HG02973 (cell line): ENCODE measurements around the gene USP2.
"Not testable (repeated sequence)": the region's sequence is repeated elsewhere in the genome, so short reads cannot be mapped to it uniquely, and the experiment has no call there.

Experiments used
- ATAC-seq: cut with Tn5 transposase; IDR thresholded peaks from one replicate; pipeline ENCODE4 v1.9.1; 2021; ENCODE audit warnings: moderate library complexity; ENCODE audit not compliant: unreplicated experiment

The USP2 gene

DNA sequence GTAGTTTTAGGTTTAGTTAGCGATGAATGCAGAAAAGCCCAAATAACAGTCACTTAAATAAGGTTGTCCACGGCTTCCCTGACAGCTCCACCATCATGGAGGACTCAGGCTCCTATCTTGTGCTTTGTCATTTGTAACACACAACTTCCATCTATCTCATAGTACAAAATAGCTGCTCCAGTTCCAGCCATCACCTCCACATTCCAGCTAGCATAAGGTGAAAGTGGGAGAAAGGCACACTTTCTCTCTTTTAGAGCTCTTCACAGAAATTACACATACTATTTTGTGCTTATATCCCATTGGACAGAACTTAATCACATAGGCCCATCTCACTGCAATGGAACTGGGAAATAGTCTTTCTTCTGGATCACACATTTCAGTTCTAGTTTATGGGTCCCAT, 32.8 kb upstream of the USP2 start:
- ATAC-seq: no peak

DNA sequence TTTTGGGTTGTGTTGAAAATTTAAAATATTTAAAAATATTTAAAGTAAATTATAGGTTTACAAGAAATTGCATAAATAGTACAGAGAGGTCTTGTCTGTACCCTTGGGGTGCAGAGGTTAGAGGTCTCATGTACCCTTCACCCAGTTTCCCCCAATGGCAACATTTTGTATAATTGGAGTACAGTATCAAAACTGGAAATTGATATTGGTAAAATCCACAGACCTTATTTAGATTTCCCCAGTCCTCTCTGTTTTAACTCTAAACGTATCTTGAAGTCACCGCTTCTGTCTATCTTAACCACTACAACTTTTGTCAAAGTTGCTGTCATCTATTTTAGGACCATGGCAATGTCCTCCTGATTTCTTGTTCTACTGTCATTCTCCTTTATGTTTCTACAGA, 30.6 kb upstream of the USP2 start:
- ATAC-seq: no peak

DNA sequence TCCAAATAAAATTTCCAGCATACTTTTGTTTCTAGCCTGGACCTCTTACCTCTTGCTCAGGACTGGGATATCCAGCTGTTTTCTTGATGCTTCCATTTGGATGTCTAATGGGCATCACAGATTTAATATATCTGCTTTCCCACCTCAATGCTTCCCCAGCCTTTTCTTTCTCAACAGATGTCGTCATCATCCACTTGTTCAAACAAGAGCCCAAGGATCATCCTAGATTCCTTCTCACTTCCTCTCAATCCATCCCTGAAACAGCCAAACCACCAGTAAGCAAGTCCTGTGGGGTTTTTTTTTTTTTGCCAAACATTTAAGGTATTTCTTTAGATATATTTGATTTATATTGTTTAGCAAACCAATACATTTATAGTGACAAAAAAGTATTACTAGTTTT, 29.0 kb upstream of the USP2 start:
- ATAC-seq: no peak

DNA sequence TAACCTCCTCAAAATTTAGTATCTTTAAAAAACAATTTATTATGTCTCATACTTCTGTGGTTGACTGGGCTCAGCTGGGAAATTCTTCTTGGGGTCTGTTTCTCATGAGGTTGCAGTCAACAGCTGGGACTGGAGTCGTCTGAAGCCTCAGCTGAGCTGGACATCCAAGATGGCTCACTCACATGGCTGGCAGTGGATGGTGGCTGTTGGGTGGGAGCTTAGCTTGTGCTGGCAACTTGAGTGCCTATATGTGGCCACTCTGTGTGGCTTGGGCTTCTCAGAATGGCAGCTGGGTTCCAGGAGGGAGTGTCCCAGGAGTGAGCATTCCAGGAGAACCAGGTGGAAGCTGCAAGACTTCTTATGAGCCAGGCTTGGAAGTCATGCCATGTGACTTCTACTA, 28.2 kb upstream of the USP2 start:
- no peak for ATAC-seq

DNA sequence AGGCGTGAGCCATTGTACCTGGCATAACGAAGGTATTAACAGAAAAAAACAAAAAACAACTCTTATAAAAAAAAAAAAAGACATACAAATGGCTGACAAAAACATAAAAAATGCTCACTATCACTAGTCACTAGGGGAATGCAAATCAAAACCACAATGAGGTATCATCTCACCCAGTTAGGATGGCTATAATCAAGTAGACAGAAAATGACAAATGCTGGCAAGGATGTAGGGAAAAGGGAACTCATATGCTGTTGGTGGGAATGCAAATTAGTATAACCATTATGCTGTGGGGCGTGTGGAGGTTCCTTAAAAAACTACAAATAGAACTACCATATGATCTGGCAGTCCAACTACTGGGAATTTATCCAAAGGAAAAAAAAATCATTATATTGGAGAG, 24.5 kb upstream of the USP2 start:
- ATAC-seq: no peak

DNA sequence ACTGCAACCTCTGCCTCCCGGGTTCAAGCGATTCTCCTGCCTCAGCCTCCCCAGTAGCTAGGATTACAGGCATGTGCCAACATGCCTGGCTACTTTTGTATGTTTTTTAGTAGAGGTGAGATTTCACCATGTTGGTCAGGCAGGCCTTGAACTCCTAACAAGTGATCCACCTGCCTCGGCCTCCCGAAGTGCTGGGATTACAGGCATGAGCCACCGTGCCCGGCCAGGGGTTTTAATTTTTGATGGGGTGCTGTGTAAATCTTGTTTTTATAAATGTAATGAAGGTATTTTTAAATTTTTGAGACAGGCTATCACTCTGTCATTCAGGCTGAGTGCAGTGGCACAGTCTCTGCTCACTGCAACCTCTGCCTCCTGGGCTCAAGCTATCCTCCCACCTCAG, 24.0 kb upstream of the USP2 start:
- ATAC-seq: not testable (repeated sequence)

DNA sequence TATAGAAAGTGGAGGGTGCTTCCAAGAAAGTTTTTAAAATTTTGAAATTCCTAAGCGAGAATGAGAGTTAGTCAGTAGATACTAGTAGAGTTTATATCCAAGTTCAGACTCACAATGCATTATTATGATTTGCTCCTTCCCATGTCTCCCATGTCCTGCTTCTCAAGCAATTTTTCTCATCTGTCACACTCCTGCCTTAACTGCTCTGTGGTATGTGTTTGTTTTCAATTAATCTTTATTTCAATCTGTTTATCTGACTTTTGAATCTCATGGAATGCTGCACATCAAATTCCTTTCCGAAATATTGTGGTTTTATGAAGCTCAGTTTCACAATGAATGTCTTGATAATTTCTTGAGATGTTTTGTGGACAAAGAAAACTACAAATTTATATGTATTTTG, 23.4 kb upstream of the USP2 start:
- ATAC-seq: no peak

DNA sequence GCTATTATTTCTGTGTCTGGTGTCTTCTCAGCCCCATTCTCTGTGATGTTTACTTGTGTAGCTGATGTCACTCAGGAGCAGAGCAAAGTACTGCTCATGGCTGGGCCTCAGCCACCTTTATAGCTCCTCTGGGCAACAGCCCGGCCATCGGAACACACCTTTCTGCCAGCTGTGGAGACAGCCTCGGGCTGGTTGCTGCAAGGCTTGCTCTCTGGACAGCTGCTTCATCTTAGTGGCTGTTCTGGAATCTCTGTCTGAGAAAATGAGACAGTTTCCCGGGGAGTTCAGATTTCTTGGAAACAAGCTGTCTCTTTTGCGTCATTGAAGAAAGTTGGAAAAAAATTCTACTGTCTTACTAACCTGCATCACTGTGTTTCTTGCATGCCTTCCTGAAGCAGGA, 21.5 kb upstream of the USP2 start:
- no peak for ATAC-seq

DNA sequence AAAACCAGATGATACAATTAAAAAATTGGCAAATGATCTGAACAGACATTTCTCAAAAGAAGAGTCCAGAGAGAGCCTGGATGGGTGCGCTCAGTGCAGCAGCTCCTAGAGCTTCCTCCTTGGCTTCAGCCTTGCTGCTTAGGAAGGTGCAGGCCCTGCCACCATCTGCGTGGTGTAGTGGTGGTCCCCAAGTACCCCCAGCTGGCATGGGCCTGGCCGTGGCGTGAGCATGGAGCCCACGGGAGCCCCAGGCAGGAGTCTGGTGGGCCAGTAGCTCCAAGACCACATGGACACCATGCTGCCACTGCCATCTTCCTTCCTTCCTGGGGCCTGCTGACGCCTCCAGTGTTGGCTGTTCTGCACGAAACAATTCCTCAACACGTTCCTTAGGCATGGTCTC, 21.0 kb upstream of the USP2 start:
- ATAC-seq: no peak

DNA sequence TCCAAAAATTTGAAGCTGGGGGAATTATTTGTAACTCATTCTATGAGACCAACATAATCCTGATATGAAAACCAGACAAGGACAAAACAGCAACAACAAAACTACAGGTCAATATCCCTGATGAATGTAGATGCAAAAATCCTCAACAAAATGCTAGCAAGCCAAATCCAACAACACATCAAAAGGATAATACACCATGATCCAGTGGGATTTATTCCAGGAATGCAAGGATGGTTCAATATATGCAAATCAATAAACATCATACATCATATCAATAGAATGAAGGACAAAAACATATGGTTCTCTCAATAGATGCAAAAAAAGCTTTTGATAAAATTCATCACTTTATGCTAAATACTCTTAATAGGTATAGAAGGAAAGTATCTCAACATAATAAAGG, 19.4 kb upstream of the USP2 start:
- no peak for ATAC-seq

DNA sequence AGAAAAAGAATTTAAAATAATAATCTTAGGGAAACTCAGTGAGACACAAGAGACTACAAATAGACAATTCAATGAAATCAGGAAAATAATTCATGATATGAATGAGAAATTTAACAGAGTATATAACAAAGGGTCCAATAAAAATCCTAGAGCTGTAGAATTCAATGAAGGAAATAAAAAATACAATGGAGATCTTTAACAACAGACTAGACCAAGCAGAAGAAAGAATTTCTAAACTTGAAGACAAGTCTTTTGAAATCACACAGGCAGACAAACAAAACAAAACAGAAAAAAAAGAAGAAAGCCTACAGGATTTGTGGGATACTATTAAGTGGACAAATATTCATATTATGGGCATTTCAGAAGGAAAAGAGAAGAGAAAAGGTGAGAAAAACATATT, 16.2 kb upstream of the USP2 start:
- no peak for ATAC-seq

DNA sequence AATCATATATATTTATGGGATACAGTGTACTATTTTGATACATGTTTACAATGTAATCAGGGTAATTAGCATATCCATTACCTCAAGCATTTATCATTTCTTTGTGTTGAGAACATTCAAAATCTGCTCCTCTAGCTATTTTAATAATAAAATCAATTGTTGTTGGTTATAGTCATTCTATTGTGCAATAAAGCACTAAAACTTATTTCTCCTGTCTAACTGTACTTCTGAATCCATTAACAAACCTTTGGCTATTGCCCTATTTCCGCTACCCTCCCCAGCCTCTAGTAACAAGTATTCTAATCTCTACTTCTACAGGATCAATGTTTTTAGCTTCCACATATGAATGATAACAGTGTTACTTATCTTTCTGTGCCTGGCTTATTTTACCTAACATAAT, 15.3 kb upstream of the USP2 start:
- ATAC-seq: no peak

DNA sequence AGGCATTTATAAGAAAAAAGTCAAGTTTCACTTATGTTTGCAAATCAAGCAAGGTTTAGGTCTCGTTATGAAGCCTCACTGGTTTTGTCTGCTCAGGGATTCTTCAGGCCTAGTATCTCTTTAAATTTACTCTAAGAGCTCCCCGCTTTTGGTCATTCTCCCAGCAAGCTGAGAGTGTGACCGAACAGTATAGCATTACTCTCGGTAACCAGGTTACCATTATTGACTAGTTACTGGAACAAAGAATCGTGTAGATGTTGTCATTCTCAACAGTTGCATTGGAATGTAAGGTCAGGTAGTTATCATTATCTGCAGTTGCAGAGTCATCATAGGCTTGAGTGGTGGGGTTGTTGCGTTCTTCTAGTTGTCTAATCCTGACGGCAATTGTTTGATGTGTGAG, 9.8 kb upstream of the USP2 start:
- no peak for ATAC-seq

DNA sequence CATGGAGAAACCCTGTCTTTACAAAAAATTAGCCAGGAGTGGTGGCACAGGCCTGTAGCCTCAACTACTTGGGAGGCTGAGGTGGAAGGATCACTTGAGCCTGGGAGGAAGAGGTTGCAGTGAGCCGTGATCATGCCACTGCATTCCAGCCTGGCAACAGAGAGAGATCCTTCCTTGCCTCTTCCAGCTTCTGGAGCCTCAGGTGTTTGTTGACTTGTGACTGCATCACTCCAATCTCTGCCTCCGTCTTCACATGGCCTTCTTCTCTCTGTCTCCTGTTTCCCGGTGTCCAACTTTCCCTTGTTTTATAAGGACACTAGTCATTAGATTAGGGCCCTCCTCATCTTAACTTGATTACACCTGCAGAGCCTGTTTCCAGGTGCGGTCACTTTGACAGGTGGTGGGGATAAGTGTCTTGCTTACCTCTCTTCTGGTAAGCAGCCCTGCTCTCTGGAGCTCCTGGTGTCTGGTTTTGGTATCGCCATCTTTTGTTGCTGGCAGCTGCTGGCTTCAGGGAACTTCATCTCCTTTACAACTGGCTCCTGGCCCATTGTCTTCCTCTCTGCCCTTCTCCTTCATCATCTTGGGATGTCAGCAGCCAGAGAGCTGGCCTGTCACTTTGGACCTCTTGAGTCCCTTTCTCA, 8.2 kb upstream of the USP2 start:
- no peak for ATAC-seq

DNA sequence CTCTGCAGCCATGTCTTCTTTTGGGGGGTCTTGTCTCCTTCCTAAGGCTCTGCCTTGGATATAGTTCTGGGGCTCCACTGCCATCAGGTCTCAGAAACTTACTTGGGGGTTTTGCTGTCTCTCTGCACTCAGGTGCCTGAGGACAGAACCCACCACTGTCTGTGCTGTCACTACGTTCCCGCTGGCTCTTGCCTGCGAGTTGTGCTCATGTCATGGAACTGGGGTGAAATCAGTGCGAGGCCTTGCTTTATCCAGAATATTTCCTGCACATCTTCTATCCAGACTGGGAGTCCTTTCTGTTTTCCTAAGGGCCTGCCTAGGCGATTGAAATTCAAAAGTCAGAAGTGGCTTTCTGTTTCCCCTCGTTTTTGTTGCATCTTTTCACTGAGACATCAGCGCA, 6.6 kb upstream of the USP2 start:
- no peak for ATAC-seq

DNA sequence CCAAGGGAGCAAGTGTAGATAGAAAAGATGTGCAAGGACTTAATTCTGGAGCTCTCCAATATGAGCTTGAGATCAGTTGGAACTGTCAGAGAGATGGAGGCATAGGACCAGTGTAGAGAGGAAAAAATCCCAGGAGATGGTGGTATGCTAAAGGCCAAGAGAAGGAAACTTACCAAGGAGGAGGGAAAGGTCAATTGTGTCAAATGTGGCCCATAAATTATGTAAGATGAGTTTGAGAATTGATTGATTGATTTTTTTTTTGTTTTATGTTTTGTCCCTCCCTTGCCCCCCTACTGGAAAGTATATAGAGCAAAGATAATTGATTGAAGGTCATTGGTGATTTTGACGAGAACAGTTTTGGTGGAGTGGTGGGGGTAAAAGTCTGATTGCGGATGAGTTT, 2.8 kb upstream of the USP2 start:
- no peak for ATAC-seq

DNA sequence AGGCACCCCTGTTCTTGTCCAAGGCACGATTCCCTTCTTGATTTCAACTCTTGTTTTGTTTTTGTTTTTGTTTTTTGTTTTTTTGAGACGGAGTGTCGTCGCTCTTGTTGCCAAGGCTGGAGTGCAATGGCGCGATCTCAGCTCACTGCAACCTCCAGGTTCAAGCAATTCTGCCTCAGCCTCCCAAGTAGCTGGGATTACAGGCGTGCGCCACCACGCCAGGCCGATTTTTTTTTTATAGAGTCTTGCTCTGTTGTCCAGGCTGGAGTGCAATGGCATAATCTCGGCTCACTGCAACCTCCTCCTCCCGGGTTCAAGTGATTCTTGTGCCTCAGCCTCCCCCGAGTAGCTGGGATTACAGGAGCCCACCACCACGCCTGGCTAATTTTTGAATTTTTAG, 1.0 kb upstream of the USP2 start:
- not testable (repeated sequence) for ATAC-seq

DNA sequence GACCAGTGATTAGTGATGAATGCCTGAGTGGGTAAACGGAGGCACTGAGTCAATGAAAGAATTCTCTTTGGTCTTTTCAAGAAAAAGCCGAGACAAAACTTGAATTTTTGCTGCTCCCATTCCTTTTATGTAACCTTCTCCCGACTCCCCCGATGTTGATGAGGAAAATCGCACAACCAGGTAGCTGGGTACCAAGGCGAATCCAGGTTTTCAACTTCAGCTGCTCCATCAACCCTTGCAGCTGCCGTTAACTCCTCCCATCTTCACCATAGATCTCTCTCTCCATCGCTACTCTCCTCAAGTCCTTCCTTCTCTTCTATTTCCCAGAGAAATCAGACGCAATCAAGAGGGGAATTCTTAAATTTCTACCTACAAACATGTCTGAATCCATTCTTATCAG, 611 bp upstream of the USP2 start:
- ATAC-seq: no peak

DNA sequence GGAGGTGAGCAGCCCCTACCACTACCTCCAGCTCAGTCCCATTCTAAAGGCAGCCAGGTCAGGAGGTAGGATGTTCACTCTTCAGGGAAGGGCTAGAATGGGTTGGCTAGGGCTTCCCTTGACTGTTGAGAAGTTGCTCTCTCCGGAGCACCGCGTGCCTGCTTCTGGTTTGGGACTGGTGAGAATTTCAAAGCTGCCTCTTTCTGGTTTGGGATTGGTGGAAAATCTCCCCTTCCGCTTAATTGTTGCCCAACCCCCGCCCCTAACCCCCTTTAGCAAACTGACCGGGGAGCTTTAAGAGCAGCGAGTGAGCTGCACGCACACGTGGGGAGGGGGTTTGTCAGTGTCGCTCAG, 686 bp downstream of the USP2 start:
- no peak for ATAC-seq

DNA sequence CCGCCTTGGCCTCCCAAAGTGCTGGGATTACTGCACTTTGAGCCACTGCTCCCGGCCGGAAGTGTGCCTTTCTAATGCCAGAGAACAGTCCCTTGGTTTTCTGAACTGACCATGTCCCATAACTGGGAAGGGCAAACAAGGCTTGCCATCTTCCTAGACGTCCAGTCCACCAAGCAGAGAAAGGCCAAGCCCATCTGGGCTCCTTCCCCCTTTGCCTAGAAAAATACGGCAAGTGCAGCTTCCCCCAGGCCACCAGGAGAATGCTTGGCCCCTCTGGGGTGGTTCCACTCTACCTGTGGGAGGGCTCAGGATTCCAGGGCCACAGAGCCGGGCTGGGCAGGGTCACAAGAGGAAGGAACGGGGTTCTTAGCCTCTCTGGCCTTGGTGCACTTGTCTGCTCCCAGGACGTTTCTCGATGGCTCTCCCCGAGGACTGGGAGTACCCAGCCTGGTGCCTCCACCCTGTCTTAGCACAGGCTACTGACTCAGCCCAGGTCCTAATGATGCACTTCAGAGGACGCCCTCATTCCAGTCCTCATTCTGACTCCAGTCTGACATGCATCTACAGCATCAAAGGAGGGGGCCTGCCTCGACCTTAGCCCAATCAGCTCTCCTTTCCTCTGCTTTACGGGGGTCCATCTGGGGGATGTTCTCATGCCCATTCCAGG, 1.2 kb downstream of the USP2 start:
- ATAC-seq: no peak

DNA sequence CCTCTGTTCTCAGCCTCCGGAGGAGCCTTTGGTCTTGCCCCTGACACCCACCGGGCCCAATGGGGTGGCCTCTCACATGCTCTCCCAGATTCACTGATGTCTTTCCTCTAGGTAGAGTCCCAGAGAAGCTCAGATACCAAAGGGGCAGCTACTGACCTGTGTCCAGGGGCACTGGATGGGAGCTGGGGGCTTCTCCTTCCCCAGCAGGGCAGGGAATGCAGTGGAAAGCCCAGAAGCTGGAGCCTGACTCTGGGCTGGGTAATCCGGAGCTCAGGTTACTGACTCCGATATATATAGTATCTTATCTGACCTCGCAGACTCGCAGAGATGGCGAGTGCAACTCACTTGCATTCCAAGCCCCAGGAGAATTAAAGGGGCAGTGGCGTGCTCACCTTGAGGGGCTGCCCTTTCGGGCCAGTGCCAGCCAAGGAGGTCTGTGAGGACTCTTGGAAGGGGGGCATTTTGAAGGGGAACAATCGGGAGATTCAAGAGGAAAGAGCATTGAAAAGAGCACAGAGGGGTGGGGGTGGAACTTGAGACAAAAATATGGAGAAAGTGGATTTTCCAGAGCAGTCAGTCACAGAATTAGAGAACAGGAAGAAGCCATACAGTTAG, 2.5 kb downstream of the USP2 start:
- no peak for ATAC-seq

DNA sequence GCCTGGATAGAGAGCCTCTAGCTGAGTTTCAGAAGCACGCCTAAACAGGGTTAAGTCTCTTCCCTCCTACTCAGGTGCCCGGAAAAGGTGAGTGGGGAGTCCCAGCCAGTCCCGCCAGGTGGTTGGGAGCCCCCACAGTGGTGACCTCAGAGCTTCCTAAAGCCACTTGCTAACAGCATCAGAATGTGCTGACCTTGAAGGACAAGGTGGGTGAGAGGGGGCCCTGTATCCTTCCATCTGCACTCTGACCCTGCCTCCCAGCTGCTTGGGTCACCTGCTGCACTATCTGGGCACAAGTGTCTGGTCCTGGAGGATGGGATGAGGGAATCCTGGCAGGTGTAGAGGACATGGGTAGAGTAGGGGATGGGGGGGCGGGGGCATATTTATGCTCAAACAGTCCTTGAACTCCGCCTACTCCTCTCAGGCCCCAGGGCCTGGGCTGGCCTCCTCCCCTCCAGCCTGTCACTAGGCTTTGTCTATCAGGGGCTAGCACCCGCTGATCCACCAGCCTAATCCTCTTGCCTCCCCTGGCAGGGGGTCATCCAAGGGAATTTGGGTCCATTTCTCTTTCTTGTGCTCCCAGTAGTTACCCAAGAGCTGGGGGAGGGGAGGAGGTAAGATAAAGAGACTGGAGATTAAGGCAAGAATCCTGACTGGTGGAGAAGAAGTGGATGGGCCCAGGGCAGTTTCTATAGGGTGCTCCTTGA, 3.4 kb downstream of the USP2 start:
- ATAC-seq: no peak
